Measurements from ENCODE around the gene KATNB1.

Gene KATNB1

DNA sequence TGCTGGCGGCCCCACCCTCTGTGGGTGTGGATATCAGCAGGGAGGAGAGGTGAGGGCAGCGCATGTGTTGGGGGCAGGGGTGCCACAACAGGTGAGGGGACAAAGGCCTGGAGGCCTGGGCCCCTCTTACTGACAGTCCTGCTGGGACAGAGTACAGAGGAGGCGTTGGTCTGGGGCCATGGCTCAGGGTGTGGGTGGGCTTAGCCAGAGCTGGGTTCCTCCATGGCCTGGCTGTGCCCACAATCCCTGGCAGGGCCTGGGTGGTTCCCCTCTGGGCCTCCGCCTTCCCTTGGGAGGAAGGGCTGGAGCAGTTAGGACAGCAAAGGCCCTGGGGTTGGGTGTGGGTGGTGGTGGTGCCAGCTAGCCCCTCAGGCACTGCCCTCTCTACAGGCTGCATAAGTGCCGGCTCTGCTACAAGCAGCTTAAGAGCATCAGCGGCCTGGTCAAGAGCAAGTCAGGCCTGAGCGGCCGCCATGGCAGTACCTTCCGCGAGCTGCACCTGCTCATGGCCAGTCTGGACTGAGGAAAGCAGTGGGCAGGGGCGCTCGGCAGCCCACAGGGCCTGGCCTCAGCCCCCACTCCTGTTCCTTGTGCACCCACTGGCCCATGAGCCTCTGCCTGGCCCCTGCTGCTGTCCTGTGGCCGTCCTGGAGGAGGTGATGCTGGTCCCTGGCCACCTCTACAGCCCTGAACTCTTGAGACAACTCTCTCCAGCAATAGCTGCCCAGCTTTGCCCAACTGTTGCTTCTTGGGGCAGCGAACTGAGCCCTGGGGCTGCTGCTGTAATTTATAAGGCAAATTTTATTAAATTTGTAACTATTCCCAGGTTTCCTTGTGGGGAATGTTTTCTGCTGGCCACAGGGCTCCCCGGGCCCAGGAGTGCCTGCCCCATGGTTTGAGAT is 21.1 kb downstream of the KATNB1 start:
- DNase-seq (ENCODE audit: low read depth) = no peak

DNA sequence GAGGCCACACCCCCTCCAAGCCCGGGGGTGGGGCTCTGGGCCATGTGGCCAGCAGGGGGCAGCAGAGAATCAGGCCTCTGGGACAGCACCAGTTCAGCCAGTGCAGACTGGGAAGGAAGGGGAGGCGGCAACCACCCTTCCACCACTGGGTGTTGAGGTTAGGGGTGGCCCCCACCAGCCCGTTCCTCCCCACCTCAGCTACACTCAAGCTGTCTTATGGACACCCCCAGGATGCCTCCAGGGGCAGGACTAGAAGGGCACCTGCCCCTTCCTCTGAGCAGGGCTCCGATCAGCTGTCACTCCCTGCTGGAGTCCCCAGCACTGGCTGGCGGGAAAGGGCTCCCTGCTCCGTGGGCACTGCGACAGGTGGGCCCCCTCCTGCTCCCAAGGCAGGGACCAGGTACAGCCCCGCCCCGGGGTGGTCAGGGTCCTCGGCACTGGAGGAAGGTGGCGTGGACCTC is 21.8 kb downstream of the KATNB1 start:
- peak; percentile 77 for DNase-seq (ENCODE audit: low read depth)

DNA sequence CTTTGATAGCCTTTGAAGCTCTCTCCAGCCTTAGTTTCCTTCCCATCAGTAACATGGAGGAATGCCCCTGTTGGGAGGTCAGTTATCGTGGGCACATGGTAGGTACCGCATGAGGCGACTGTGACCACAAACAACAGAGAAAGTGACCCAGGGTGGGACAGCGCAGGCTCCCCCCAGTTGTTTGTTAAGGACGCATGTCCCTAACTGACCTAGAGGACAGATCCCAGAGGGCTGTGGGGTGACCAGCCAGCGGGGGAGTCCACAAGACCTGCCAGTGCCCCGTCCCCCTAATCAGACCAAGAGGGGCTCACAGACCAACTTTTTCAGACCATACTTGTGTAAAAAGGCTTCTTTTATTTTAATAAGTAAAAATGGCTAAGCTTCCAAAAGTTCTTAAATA is 22.3 kb downstream of the KATNB1 start:
- DNase-seq (ENCODE audit: low read depth) = no peak

DNA sequence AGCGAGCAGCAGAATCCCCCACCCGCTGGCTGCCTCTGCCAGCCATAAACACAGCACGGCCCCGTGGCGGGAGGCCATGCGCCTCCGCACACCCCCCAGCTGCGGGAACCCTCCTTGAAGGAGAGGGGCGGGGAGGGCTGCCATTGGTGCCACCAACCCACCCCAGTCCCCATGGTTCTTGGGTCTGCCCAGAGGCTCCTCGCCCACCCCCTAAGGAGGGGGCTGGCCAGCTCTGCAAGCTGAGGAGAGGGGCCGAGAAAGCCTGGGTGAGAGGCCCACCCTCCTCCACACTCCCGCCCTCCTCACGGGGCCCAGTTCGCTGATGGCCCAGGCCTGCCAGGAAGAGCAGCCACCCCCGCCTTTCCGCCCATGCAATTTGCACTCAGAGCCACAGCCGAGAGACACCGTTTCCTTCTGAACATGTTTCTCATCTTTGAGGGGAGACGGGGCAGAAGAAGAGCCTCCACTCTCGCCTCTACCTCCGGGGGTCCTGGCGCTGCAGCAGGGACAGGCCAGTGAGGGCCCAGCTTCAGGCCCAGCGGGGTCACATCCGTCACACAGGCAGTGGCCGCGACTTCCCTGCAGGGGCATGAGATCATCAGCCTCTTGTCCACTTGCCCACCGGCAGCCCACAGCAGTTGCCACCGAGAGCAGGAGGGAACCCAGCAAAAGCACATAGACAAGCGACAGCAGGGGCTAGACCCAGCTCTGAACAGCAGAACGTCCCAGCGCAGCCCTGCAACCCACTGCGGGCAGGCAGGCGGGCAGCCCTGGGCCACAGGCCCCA is 23.0 kb downstream of the KATNB1 start:
- DNase-seq (ENCODE audit: low read depth) = no peak

DNA sequence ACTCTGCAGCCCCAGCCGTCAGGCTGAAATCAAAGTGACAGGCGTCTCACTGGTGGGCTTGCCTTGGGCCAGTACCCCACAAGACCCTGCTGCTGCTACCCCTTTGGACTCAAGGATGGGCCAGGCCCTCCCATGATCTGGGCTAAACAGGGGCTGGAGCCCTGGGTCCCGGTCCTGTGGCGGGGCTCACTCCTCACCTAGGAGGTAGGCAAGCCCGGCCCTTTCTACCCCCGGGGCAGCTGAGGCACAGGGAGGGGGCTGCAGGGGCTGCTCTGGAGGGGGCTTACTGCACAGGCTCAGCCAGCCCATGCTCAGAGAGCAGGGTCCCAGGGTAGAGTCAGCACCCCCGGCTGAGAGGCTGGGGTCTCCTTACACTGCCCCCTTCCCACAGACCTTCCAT is 23.6 kb downstream of the KATNB1 start:
- DNase-seq (ENCODE audit: low read depth) = no peak

DNA sequence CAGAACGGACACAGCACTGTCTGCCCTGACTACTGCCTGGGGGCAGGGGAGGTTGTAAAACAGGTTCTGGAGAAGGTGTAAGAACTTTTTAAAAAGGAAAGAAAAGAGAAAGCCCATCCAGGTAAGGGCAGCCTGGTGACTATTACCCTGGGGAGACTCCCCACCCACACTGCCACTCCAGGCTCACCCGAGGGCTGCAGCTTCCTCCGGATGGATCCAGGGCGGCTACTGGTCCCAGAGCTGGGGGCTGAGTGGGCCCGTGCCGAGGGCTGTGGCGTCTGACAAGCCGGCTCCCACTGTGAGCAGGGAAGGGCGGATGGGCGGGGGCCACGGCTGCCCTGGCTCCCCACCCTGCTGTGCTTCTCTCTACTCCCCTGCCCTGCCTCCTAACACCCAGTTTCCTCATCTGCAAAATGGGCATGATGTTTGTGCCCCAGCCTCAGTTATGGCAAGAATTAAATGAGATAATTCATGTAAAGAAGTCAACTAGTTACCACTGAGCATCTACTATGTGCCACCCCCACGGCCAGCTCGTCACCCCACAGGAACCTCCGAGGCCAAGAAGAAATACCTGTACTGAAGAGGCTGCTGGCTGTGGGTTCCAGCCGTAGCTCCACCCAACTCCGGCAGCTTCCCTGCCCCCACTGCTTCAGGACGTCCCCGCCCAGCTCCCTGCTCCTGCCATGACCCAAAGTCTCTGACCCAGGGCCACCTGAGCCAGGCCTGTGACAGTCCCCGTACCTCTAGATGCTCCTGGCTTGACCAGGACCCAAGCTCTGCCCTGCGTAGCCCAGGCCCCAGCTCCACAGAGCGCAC is 24.2 kb downstream of the KATNB1 start:
- no peak for DNase-seq (ENCODE audit: low read depth)

DNA sequence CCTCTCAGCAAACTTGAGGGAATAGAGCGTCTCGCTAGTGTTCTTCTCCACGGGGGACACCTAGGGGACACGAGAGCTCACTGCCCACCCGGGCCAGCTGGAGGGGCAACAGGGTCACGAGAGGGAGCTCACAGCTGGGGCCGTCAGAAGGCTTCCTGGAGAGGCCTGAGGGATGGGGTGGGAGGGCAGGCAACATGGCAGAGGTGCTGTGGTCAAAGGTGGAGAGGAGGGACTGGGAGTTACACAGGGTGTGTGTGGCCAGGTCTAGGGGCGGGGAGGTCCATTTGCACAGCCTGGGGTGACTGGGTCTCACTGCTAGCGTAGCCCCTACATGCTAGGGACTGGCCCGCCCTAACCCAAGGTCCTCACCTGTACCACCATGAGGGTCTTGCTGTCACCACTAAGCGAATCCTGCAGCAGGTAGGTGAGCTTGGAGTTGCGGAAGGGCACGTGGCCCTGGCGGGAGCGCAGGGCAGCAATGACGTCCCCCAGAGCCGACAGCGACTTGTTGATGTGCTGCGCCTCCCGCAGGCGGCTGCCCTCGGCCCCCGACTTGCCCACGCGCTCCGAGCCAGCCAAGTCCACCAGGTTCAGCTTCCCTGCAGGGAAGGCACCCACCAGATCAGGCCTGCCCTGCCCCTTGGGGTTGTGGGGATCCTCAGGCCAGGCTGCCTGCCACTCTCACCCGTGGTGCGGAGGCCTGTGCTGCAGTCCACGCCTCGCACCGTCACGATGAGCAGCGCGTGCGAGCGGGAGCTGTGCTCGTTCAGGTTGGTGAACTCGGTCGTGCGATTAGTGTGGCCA is 25.0 kb downstream of the KATNB1 start:
- DNase-seq (ENCODE audit: low read depth) = no peak

DNA sequence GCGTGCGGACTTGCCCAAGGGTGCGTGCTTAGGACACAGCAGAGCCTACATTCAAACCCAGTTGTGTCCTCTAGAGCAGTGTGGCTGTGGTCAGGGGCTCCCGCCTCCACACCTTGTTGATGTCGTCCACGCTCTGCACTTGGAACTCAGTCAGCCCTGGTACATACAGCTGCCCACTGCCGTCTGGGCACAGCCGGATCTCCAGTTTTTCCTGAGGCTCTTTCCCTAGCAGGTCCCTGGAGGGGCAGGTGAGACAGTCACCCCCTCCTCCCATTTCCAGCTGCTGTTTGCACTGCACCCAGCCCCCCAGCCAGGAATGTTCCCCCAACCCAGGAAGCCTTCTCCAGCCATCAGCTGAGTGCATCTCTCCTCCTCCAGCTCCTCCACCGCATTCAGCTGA is 25.7 kb downstream of the KATNB1 start:
- no peak for DNase-seq (ENCODE audit: low read depth)

DNA sequence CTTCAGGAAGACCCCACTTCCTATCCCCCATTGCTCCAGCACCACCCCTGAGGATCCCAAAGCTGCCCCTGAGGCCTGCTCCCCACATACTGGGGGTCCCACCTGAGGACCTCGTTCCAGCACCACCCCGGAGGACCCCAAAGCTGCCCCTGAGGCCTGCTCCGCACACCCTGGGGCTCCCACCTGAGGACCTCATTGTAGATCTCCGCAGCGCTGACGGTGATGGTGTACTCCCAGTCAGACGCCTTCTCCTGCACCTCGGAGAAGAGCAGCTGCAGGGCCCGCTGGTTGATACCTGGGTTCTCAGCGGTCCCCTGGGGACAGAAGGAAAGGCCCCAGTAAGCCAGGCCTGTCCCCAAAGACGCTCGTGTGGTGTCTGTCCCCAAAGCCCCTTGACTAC is 26.4 kb downstream of the KATNB1 start:
- DNase-seq (ENCODE audit: low read depth) = no peak

DNA sequence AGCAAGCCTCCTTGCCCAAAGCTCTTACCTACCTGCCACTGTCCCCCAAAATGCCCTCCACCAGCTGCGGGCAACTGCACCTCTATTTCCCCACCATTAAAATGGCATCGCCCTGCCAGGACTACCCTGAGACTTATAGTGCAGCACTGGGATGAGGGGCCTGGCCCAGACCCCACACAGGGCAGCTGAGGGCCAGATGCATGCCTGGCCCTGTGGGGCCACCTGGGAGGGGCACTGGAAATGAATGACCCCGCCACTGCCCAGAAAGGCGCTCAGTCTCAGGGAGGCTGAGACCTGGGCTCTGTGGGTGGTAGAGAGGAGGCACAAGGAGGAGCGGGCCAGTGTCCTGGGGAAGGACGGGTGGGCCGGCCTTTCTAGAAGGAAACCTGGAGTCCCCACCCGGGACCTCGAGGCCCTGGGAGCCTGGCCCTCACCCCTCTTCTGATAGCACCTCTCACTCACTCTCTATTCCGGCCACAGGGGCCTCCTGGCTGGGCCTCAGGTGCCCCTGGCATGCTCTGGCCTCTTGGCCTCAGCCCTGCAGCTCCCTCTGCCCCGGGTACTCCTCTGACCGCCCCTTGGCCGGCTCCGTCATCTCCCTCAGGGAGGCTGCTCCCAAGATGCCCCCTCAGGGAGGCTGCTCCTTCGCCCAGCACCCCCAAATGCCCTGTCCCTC is 26.9 kb downstream of the KATNB1 start:
- DNase-seq (ENCODE audit: low read depth) = no peak

DNA sequence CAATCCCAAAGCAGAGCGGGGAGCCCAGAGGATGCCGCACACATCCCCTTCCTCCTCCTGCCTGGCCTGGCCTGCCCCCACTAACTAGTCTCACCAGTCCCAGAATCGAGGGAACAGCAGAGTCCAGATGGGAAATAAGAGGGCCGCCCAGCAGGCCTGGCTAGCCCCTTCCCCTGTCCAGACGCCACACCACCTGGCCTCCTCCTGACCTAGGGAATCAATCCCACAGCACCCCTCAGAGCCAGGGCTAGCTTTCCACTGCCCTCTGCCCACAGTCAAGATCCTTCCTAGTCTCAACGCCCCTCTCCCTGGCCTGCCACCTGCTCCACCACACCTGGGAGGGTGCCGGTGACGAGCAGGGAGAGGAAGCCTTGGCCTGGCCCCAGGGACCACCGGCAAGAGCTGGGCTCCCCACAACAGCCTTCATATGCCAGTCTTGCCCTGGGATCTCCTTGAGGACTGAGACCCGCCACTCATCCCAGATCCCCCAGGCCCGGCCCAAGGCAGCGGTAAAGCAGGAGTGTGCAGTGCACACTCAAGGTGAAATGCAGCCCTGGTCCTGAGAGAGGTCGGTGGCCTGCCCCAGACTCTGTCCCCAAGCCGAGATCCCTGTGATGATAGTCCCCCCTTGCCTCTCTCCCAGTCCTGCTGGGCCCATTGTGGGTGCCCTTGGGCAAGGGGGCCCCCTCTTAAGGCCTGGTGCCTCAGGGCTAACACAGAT is 27.9 kb downstream of the KATNB1 start:
- DNase-seq (ENCODE audit: low read depth) = no peak

DNA sequence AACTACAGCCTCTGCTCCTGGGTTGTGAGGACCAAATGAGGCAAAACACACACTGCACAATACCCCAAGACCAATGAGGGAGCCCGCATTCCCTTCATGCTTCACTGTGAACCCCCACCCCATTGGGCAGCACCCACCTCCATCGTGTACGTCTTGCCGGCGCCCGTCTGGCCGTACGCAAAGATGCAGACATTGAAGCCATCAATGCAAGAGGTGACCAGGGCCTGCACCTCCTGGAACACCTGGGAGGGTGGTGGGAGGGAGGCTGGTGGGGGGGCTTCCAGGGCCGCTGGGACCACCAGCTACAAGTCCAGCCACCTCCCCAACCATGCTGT is 28.4 kb downstream of the KATNB1 start:
- DNase-seq (ENCODE audit: low read depth) = no peak

DNA sequence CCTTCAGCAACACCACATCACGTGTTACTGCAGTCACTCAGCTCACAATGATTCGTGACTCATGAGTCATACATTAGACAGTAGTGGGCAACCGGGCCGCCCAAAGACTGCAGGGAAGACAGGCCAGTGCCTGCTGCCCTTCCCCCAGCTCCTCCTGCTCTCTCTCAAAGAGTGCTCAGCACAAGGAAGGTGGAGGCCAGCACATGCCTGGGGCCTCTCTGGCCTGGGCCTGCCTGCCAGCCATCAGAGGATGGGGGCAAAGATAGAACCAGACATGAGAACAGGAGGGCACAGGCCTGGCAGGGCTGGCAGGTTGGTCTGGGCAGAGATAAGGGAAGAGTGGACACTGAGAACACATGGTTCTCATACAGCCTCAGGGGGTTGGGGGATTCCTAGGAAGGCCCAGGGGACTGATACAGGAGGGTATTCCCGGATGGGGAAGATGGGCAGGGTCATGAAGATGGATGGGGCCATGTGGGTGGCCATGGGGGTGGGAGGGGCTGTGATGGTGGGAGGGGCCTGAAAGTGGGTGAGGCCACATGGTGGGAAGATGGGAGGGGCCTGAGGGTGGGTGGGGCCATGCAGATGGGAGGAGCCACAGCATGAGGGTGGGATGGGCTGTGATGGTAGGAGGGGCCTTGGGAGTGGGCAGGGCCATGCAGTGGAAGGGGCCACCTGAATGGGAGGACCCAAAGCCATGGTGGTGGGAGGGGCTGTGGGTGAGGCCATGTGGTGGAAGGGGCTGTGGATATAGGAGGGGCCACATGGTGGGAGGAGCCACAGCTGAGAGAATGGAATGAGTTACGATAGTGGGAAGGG is 29.0 kb downstream of the KATNB1 start:
- DNase-seq (ENCODE audit: low read depth) = peak; percentile 86

DNA sequence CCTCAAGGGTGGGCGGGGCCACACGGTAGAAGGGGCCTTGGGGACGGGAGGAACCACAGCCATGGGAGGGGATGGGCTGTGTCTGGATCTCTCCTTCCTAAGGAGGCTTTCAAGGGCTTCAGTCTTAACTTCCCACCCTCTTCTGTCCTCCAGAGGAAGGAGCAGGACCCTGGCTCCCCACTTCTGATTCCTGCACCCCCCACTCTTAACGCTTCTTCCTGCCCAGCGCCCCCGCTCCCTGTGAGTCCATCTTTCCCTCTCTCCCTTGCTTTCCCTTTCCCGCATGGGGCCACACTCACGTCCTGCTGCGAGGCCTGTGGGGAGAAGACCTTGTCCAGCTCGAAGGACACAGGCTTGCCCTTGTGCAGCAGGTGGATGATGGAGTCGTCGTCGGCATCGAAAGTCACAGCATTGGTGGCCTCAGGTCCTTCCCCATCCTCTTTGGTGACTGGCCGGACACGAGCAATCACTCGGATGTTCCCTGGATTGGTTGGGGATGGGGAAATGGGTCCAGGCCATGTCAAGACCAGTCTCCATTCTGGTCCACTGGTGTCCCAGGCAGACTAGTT is 29.7 kb downstream of the KATNB1 start:
- no peak for DNase-seq (ENCODE audit: low read depth)

DNA sequence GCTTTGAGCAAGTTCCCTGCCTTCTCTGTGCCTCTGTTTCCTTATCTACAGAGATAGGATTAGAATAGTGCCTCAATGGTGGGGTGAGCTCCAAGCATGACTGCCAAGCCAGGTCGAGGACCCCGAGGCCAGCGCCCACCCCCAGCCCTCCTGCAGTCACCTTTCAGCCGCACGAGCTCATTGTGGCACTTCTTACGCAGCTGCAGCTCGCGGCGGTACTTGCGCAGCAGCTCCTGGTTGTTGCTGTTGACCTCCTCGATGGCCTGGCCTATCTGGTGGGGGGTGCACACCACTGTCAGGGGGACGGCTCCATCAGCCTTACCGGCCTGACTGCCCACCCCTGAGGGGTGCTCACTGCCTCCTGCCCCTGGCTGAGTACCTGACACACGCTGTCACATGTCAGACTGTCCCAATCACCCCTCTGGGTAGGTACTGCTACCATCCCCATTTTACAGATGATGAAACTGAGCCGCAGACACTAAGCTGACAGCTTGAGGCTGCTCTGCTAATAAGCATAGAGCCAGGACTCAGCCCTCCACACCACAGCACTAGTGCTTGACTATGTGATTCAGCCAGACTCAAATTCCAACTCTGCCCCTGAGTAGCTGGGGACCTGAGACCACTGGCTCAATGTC is 31.3 kb downstream of the KATNB1 start:
- DNase-seq (ENCODE audit: low read depth) = no peak

DNA sequence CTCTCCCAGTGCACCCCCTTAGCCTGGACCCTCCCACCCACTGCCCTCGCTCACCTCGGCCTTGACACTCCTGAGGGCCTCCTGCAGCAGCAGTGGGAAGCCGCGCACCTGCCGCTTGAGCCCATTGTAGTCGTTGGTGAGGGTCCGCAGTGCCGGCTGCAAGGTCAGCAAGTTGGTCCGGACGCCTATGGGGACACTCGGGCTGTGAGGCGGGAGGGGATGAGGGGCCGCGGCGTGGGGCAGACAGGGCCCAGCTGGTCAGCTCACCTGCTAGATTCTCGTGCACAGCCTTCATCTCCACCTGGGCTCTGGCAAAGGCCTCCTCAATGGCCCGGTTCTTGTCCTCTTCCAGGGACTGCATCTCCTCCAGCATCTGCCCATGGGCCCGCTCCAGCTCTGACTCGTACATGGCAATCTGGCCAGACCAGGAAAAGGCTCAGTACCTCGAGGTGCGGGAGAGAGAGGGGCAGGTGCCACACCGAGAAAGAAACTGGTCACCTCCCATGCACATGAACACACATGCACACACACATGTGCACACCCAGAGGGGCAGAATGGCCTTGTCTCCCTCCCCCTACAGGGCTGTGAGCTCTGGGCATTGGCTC is 34.1 kb downstream of the KATNB1 start:
- no peak for DNase-seq (ENCODE audit: low read depth)

DNA sequence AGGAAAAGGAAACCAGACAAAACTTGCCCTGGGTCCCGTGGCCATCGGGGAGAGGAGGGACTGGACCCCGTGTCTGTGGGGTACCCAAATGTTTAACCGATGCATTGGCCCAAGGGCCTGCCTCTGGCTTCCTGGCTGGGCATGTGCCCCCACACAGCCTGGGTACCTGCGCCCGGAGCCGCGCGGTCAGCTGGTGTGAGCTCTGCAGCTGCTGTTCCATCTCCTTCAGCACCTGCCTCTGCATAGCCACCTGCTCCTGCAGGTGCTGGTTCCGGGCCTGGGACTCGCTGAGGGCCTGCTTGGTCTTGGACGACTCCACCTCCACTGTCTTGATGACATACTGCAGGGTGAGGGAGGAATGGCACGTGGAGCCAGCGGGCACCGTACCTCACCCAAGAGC is 34.8 kb downstream of the KATNB1 start:
- no peak for DNase-seq (ENCODE audit: low read depth)

DNA sequence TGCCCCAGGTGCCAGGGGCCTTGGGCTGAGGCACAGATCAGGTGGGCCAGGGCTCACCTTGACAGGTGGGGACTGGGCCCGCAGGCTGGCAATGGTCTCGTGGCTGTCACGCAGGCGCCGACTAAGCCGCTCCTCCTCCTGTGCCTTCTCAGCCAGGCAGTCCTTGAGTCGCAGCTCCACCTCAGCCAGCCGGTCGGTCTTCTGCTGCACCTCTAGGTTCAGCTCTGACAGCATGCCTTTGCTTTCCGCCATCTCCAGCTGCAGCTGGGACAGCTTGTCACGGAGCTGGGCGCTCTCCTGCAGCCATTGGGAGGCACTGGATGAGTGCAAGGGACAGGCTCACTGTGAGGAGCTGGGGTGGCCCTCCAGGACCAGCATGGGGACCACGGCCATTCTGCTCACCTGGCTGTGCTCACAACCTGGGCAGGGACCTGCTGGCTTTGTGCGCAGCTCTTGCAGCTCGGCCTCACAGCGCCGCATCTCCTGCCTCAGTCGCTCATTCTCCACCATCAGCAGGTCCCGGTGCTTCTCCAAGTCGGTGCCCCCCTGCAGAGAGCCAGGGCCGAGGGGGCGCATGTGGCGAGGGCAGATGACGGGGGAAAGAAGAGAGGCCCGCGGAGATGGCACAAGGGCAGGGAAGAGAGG is 35.7 kb downstream of the KATNB1 start:
- no peak for DNase-seq (ENCODE audit: low read depth)

Measured in iris pigment epithelial cell (primary cell).